ENCODE measurements around the gene STK38. TPM values are rescaled to one million over a fixed set of nuclear protein-coding genes. Genes with fewer than 3 reads are reported as not detected.

STK38 gene
- polyA plus RNA-seq, 1 donor = 28.7 TPM

GRCh38 chr6:36519352-36519751, 27.9 kb downstream of the STK38 start:
- DNase-seq = no peak

GRCh38 chr6:36517408-36517807, 29.9 kb downstream of the STK38 start:
- DNase-seq = no peak

- DNase-seq = no peak
Measured at GRCh38 chr6:36516988-36517387, 30.3 kb downstream of the STK38 start.

- no peak for DNase-seq
Measured at GRCh38 chr6:36516559-36516958, 30.7 kb downstream of the STK38 start.

- no peak for DNase-seq
Measured at GRCh38 chr6:36515844-36516243, 31.4 kb downstream of the STK38 start.

GRCh38 chr6:36514554-36515456, 32.5 kb downstream of the STK38 start:
- DNase-seq = no peak

GRCh38 chr6:36510365-36510764, 36.9 kb downstream of the STK38 start:
- no peak for DNase-seq

GRCh38 chr6:36508532-36508931, 38.7 kb downstream of the STK38 start:
- DNase-seq = no peak

GRCh38 chr6:36506611-36507010, 40.7 kb downstream of the STK38 start:
- no peak for DNase-seq

GRCh38 chr6:36505744-36506534, 41.3 kb downstream of the STK38 start:
- DNase-seq = no peak

- no peak for DNase-seq
Measured at GRCh38 chr6:36504982-36505381, 42.3 kb downstream of the STK38 start.

- no peak for DNase-seq
Measured at GRCh38 chr6:36504181-36504580, 43.1 kb downstream of the STK38 start.

GRCh38 chr6:36501686-36502085, 45.6 kb downstream of the STK38 start:
- DNase-seq = no peak

GRCh38 chr6:36499918-36500317, 47.4 kb downstream of the STK38 start:
- DNase-seq = no peak

GRCh38 chr6:36495086-36495485, 52.2 kb downstream of the STK38 start:
- no peak for DNase-seq

- no peak for DNase-seq
Measured at GRCh38 chr6:36493859-36494258, 53.4 kb downstream of the STK38 start.

- no peak for DNase-seq
Measured at GRCh38 chr6:36493319-36493718, 54.0 kb downstream of the STK38 start.

- no peak for DNase-seq
Measured at GRCh38 chr6:36492621-36493020, 54.7 kb downstream of the STK38 start.

- no peak for DNase-seq
Measured at GRCh38 chr6:36492092-36492491, 55.2 kb downstream of the STK38 start.

- no peak for DNase-seq
Measured at GRCh38 chr6:36491378-36491965, 55.8 kb downstream of the STK38 start.

GRCh38 chr6:36489426-36489825, 57.9 kb downstream of the STK38 start:
- no peak for DNase-seq

- DNase-seq = no peak
Measured at GRCh38 chr6:36488221-36488620, 59.1 kb downstream of the STK38 start.

GRCh38 chr6:36487698-36488097, 59.6 kb downstream of the STK38 start:
- no peak for DNase-seq

Measured in hindlimb muscle (tissue), 1 donor.